ENCODE results near the gene CCL11.
"Not testable (repeated sequence)": the region's sequence is repeated elsewhere in the genome, so short reads cannot be mapped to it uniquely, and the experiment has no call there.

CCL11 gene

GRCh38 chr17:34307110-34307509 is 21.6 kb downstream of the CCL11 start:
- no peak for DNase-seq (ENCODE audit: low spot score)

GRCh38 chr17:34308371-34308770 is 22.8 kb downstream of the CCL11 start:
- no peak for DNase-seq (ENCODE audit: low spot score)

- no peak for DNase-seq (ENCODE audit: low spot score)
These were observed 25.7 kb downstream of the CCL11 start for GRCh38 chr17:34311291-34311690.

GRCh38 chr17:34312080-34312479 is 26.5 kb downstream of the CCL11 start:
- no peak for DNase-seq (ENCODE audit: low spot score)

GRCh38 chr17:34313164-34313563 is 27.6 kb downstream of the CCL11 start:
- DNase-seq (ENCODE audit: low spot score), result no peak

GRCh38 chr17:34314279-34314678 is 28.7 kb downstream of the CCL11 start:
- DNase-seq (ENCODE audit: low spot score), result no peak

GRCh38 chr17:34318474-34318873 is 32.9 kb downstream of the CCL11 start:
- DNase-seq (ENCODE audit: low spot score), result peak; percentile 15

GRCh38 chr17:34319039-34319483 is 33.5 kb downstream of the CCL11 start, which contains the start of gene CCL8:
Gene CCL8, plus strand, starts transcription at chr17:34319435. Its CDS starts 67 bp downstream, at chr17:34319502.
- no peak for DNase-seq (ENCODE audit: low spot score)

GRCh38 chr17:34321964-34322363 is 36.4 kb downstream of the CCL11 start:
- no peak for DNase-seq (ENCODE audit: low spot score)

- DNase-seq (ENCODE audit: low spot score), result not testable (repeated sequence)
These were observed 42.0 kb downstream of the CCL11 start for GRCh38 chr17:34327580-34327979.

GRCh38 chr17:34337701-34338100 is 52.2 kb downstream of the CCL11 start:
- DNase-seq (ENCODE audit: low spot score), result no peak
